HG03469 (cell line): ENCODE results near the gene NAV2.

ENCODE experiments used
- ATAC-seq: cut with Tn5 transposase; IDR thresholded peaks from one replicate; pipeline ENCODE4 v1.9.1; 2021; ENCODE audit warnings: mild to moderate bottlenecking, moderate library complexity, moderate number of reproducible peaks; ENCODE audit not compliant: unreplicated experiment

NAV2 gene

DNA sequence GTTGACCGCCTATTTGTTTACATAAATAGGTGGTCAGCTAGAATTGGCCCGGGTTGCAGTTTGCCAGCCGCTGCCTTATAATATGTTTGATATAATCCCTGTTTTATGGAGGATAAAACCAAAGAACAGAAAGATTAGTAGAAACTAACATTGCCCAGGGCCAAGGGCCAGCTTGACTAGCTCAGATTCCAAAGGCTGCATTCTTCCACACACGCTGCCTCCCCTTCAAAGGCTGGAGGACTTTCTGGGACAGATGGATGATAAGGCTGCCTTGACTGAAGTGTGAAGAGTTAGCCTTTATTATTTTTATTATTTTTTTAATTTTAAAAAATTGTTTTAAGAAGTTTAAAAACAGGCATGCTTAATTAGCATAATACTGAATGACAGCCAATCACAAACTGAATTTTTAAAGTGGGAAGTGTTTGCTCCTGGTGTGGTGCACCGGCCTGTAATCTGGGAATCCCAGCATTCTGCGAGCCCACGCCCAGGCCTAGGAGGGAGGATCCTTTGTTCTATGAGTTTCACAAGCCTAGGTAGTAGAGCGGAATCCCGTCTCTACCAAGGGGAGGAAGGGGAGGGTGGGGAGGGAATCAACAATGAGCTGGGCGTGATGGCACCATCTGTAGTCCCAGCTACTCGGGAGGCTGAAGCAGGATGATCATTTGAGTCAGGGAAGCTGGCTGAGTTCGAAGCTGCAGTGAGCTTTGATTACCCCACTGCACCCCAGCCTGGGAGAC, 114.9 kb downstream of the NAV2 start:
- ATAC-seq, result no peak

DNA sequence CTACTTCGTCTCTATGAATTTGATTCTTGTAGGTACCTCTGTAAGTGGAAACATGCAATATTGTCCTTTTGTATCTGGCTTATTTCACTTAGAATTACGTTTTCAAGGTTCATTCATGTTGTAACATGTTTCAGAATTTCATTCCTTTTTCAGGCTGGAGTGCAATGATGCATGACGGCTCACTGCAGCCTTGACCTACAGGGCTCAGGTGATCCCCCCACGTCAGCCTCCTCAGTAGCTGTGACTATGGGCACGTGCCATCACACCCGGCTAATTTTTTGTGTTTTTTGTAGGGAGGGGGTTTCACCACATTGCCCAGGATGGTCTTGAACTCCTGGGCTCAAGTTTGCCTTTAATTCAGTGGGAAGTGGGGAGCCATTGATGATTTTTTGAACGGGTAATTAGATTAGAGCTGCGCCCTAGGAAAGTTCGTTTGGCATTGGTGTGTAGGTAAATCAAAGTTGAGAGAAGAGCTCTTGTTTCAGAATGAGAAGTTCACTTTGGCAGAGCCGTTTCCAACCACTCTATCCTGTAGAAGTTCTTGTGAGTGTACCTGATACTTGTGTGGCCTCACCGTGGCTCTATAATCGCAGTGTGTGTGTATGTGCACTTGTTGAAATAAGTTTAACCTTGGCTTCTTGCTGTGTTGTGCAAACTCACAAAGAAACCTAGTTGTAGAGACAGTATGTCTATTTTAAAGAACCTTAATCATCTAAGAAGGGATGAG, 115.9 kb downstream of the NAV2 start:
- no peak for ATAC-seq

DNA sequence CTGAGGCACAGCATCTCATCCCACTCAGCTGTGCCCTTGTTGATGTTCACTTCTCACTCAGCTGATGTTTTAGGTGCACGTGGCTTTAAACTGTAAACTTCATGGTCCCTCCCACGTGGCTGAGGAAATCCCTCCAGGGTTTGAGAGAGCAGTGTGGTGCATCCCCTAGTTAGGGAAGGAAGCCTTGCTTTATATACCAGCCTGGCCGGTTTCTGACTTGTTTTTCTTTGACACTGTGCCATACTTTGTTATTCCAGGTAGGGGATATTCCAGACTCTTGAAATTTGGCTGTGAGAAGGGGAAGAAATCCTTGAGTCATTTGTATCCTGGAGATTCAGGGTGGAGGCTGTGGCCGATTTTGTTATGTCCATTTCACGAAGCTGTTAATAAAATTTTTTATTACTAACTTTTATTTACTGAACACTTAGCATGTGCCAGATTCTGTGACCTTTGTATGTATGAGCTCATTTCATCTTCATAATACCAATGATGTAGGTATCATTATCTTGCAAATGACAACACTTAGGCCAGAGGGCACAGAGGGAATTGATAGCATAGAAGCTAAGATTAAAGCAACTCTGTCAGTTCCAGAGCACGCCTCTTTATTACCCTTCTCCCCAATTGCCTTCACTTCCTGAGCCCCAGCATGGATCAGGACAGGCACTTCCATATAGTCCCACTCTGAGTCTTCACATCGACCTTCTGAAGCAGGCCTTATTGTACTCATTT, 116.6 kb downstream of the NAV2 start:
- ATAC-seq, result no peak

DNA sequence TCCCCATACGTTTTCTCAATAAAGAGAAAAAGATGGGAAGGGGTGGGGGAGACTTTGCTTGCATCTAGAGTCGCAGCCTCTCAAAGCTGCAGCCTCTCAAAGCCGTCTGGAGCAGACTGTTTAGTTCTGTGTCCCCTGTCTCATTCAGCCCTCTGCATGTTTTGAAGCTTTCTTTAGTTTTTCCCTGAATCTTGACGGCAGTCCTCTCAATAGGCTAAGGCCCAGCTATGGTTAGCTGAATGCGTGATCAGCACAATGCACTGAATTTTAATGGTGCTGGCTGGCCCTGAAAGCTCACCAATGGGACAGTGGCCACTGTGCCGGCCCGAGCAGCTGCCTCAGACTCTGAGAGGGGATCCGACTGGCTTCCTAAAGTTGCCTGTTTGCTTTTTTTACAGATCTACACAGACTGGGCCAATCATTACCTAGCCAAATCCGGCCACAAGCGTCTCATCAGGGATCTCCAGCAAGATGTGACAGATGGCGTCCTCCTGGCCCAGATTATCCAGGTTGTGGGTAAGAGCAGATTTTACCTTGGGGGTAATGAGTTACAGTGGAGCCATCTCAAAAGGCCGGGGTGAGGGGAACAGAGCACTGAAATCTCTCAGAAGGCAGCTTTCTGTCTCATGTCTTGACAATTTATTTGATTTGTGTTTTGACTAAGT, 119.6 kb downstream of the NAV2 start:
- no peak for ATAC-seq

DNA sequence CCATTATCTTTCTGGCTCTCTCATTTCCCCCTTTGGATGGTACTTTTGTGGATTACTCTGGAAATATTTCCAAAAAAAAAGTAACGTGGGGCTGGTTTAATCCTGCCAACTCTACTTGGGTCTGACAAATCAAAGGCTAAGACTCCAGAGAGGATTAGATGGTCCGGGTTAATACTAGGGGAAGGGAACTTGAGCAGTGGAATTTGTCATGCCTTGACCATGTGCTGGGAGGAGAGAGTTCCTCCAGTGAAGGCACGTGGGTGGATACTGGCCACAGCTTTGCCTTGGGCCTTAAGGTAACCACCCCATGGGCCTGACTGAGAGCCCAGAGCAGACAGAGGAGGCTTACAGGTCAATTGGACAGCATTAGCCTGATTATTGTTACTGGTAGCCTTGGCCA, 120.3 kb downstream of the NAV2 start:
- ATAC-seq, result no peak

DNA sequence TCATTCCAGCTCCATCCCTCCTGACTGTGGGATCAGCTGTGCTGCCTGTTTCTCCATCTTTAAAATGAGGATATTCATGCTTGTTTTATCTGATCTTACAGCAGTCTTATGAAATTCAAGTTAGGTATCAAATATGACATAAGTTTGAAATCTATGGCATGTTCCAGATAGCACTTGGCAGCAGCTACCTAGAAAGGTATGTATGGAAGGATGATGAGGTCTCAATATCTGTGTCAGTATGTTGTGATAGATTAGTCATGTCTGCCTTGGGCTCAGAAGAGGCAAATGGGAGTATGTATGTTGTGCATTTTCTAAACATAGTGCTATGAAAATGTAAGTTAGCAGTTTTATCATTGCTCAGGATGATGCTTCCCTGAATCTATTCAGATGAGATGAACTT, 122.1 kb downstream of the NAV2 start:
- no peak for ATAC-seq

DNA sequence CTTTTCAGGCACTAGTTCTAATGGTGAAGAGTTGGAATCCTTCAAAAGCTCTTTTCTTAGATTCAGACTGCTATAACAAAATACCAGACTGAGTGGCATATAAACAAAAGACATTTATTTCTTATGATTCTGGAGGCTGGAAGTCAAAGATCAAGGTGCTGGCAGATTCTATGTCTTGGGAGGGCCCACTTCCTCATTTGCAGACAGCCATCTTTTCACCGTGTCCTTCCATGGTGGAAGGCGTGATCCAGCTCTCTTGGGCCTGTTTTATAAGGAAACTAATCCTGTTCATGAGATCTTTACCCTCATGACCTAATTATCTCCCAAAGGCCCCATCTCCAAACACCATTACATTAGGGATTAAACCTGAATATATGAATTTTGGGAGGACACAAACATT, 124.0 kb downstream of the NAV2 start:
- no peak for ATAC-seq

DNA sequence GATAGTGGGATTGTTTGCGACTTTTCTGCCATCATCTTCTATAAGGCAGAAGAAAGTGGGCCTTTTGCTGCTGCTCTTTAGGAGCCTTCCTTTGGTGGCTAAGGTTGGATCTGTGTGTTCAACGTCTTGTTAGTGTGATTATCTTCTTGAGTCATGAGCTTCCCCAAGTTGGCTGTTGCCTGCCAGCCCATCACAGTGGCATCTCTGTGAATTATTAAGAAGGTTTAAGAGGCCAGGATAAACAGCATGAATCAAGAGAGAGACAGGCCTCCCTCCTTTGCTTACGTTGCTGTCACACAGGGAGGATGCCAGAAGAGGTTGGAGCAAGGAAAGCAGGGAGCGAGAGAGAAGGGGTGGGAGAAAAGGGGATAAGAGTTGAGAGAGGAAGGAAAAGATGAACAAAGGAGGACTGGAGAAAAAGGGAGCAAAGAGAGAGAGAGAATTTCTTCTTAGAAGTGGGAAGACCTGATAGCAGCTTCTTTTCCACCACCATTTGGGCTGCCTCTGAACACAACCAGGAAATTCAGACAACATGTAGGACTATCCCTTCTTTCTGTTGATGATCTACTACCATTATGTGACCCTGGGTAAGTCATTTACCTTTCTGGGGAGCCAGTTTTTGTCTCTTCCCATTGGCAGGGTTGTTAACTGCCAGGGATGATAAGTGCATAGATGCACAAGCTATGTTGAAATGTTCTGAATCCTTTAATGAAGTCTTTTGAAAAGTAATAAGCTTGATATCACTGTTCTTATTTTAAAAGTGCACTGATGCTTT, 126.5 kb downstream of the NAV2 start:
- no peak for ATAC-seq

DNA sequence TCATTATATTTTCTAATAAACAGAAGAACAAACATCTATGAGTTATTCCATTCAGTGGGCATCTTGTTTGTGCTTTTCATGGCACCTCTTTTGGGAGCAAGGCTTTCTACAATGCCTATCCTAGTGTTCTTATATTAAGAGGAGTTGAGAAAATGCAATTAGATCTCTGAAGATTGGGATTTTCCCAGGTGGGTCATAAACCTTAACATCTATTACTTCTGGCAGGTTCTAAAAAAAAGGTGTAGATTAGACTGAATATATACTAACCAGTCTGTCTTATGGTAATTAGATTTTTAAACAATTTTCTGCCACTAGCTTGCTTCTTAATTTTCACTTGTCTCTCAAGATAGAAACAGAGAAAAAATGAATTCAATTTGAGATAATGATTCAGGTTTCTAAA, 128.3 kb downstream of the NAV2 start:
- ATAC-seq, result no peak

DNA sequence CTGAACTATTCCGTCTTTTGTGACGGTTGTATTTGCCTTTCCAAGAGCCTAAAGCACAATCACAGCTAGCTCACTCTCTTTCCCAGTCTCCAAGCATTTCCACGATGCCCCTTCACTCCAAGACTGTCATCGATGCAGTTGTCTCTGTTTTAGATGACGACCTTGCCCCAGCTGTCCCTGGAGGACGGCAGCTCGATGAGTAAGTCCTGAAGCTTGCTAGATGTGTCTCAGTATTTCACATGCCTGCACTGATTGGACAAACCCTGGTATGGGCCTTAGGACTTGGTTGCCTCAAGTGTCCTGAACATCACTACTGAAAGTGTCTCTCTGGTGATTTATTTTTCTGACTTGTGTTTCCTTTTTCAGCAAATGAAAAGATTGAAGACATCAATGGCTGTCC, 129.9 kb downstream of the NAV2 start:
- no peak for ATAC-seq

DNA sequence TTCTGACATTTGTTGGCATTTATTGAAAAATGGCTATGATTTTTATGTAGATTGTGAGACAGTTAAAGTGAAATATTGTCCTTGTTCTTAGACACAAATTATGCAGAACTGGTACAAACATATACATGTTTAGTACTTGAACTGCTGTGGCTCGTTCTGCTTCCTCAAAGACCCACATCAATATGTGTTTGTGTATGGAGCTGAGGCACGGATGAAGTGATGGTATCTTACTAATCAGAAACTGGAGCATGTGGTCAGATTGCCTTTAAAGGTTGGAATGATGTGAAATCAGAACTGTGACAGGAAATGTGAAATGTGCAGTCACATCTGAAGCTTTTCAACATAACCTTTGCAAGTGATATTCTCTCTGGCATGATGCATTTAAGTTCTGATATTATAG, 130.4 kb downstream of the NAV2 start:
- no peak for ATAC-seq

DNA sequence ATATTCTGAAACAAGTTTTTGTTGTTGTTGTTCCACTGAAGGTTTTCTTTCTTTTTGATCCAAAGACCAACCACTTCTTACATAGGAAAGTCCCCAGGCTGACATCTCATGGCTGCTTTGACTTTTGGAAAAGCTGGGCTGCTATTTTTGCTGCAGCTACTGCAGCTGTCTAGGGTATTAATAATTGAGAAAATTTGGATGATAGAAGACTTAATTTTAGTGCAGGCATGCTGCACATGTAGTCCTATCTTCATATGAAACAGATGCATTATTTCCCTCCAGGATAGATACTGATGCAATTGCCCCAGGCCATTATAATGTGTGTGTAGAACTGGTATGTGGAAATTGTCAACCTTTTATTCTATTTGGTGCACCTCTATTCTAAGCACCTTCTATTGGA, 131.4 kb downstream of the NAV2 start:
- ATAC-seq, result no peak

DNA sequence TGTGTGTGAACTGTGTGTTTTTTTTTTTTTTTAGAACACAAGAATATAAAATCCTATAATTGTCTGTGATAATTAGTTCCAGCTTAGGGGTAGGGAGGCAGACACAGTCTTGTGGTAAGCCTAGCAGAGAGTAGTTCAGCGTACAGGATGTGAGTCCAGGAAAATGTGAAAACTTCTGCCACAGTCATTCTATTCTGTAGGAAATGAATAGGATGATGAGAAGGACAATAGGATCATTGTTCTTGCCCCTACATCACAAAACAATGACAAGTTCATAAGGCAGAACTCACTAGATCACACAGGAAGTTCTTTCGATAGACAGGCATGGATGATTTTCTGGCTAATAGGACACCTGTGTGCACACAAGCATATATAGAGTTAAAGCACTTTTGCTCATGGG, 132.2 kb downstream of the NAV2 start:
- ATAC-seq, result no peak

DNA sequence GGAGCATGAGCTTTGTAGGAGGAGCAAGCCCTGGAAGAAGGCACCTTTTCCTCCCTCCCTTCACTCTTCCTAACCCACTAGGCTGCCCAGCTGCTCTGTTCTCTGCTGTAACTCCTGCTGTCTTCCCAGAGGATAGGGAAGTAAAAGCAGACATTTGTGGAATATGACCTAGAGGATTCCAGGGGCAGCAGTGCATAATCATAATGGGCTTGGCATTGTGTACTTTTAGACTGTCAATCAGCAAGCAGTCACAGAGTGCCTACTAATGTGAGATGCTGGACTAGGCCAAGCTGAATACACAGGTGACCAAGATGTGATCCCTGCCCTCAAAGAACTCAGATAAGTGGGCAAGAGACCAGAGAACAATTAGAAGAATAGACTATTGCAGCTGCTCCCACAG, 133.0 kb downstream of the NAV2 start:
- no peak for ATAC-seq

DNA sequence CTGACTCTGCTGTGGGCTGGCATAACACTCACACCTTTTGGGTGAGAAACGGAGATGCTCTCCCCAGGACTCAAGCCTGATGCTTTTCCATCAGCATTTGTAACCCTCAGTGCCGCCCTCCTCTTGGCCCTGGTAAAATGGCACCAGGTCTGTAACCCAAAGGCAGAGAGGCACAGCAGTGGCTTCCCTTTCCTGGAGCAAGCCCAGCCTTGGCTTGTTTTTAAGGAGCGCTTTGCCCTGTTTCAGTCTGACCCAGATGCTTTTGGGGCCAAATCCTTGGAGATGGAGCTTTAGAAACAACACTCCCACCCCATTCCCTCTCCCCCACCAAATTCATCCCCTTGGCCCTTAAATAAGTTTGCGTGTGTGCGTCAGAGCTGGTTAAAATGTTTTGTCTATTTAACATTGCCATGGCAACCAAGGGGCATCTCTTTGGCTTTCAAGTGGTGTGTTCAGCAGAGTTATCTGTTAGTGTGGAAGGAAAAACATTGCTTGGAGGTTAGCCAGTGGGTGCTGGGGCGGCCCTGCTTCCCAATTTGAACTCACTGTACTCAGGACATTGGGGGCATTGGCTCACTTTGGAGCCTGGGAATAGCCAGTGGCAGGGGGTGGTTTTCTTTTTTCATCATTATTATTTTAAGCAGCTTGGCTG, 134.1 kb downstream of the NAV2 start:
- ATAC-seq, result no peak

DNA sequence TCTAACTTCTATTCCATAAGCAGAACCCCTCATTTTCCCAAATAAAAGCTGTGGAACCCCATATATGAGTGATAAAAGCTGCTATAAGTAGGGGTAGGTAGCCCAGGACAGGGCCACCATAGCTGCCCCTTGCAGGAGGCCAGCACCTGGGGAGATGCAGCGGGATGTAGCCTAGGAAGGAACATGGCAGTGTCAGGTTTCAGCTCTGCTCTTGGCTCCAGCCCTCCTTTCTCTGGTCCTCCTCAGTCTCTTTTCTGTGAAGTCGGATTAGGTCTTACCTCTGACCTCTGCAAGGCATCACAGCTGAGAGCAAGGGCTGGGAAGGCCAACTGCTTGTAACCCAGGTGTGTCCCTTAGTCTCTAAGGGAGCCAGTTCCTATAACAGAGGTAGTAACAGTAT, 135.6 kb downstream of the NAV2 start:
- no peak for ATAC-seq

DNA sequence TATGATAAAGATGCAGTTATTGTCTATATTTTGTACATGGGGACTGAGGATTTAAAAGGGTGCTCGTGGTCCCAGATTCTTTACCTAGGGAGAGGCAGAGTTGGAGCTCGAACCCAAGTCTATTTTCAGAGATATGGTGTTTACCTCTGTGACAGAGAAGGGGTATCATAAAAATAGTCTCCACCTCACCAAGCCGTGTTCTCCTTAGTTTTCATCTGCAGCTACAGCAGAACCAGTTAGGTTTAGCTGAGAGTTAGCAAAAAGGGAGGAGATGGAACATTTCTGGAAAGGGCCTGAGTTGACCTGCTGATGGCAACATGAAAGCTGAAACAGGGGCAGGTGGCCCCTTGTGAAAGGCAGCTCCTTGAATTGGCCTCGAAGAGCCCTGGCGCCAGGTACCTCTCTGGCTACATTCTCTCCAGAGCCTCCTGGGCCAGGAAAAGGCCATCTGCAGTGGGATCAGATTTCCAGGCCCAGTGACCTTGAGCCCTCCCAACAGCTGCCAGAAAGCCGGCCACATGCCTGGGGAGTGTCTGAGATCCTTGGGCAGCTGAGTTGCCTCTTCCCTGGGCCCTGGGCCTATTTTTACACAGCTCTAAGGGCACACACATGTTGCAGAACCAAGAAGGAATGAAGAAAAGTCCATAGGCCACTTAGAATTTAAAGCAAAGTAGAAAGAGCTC, 136.6 kb downstream of the NAV2 start:
- no peak for ATAC-seq

DNA sequence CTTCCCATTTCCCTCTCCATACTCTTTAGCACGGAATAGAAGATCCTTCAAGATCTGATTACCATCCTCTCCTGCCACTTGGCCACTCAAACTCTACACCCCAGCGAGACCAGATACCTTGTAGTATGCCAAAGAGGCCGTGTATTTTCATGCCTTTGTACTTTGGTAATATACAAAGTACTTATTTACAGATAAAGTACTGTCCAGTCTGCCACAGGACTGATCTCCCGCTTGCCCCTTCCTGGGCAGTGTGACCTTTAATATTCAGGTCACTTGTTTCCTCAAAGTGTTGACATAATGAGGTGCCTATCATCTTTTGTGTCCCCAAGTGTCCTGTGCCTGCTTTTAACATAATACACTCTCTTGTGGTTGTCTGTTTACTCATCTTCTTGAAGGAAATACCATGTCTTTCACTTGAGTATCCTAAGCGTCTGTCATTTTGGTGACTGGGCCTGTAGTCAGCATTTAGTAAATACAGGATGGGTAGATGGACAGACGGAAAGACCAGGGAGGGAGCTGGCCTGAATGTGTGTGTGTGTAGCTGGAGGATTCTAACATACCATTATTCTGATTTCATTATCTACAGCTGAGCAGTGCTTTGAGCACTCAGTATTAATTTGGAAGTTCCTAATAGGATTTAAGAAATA, 137.4 kb downstream of the NAV2 start:
- no peak for ATAC-seq

DNA sequence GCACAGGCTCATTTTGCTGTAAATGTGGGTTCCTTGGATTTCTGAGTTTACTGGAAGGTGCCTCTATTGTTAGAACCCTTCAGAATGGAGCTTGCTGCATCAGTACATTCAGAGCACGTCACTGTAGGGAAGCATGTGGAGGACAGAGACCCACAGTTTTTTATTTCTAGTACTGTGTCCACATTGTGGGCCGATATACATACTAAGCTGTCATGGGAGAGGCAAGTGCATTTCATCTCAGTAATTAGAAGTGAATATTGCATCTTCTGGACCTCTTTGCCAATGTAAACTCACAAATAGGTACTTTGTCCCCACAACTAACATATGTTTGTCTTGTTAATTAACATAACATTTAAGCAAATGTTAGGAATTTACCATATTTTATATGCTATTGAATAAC, 139.7 kb downstream of the NAV2 start:
- ATAC-seq, result no peak
